Gastroesophageal sphincter (tissue), 4 donors: ENCODE measurements around the gene PLP1. TPM values are rescaled to one million over a fixed set of nuclear protein-coding genes. Genes with fewer than 3 reads are reported as not detected.

Source experiments
- ATAC-seq: fragments of 150-250 bp; one replicate; pipeline ENCODE4 v1.9.1; 2016; ENCODE audit warnings: mild to moderate bottlenecking, moderate library complexity
- H3K27ac ChIP-seq, 4 donors: fragments of 200-600 bp; sonication (generic) in 3 of 4; 1 replicate in 3 of 4; 2 replicates in 1 of 4; pipeline ENCODE4 v1.5.1; 2016 to 2019
- H3K27me3 ChIP-seq: fragments of 200-600 bp; sonication (generic); one replicate; pipeline ENCODE4 v1.5.1; 2019
- H3K36me3 ChIP-seq, 2 donors: fragments of 200-600 bp; sonication (generic); one replicate each; pipeline ENCODE4 v1.5.1; 2019; ENCODE audit warnings: control low read depth in 1 of 2
- H3K4me1 ChIP-seq, 3 donors: fragments of 200-600 bp; sonication (generic); 1 replicate in 2 of 3; 2 replicates in 1 of 3; pipeline ENCODE4 v1.5.1; 2016 to 2019; ENCODE audit warnings: control low read depth in 2 of 3
- H3K4me3 ChIP-seq, 2 donors: fragments of 200-600 bp; sonication (generic); one replicate each; pipeline ENCODE4 v1.5.1; 2019; ENCODE audit warnings: mild to moderate bottlenecking in 1 of 2, moderate library complexity in 1 of 2
- H3K9me3 ChIP-seq, 3 donors: fragments of 200-600 bp; sonication (generic); one replicate each; pipeline ENCODE4 v1.5.1; 2017 to 2019; ENCODE audit warnings: control low read depth in 2 of 3
- CTCF ChIP-seq, 4 experiments: fragments of 200-600 bp in 2 of 4; fragments of 450-650 bp in 2 of 4; sonication (generic) in 1 of 4; IDR thresholded peaks; one replicate each; pipeline ENCODE4 v1.5.1; 2017 to 2019; ENCODE audit warnings: antibody characterized with exemption in 4 of 4, mild to moderate bottlenecking in 2 of 4, moderate library complexity in 2 of 4
- EP300 ChIP-seq: sonication (generic); formaldehyde crosslinking; IDR thresholded peaks from one replicate; pipeline ENCODE4 v1.6.1; 2017; ENCODE audit warnings: antibody characterized with exemption, mild to moderate bottlenecking
- POLR2A ChIP-seq, 2 donors: fragments of 450-650 bp; IDR thresholded peaks; one replicate each; pipeline ENCODE4 v1.6.1; 2017; ENCODE audit warnings: antibody characterized with exemption in 2 of 2, mild to moderate bottlenecking in 2 of 2, moderate library complexity in 1 of 2
- POLR2AphosphoS5 ChIP-seq: sonication (generic); formaldehyde crosslinking; IDR thresholded peaks from one replicate; pipeline ENCODE4 v1.6.1; 2017; ENCODE audit warnings: antibody characterized with exemption
- WGBS, 2 donors: methylation state at CpG; one replicate each; pipeline ENCODE4 v1.1.5; 2018; ENCODE audit warnings: low coverage in 1 of 2; 5-methylcytosine and 5-hydroxymethylcytosine counted together
- total RNA-seq, 4 donors: library from RNA; depleted of rRNA; stranded (reverse); fragments of >200 nt; gene quantifications; one replicate each; pipeline ENCODE4 v1.1.0, GENCODE V29; 2016

Gene PLP1
- total RNA-seq, 4 donors from 2014 or later: 20.3 to 51.5 (median 33.0) TPM

- H3K27me3 ChIP-seq: no peaks in the 10 kb centered on the region
- WGBS, 2 donors: 50% methylated on average over 1 of the region's 1 CpG; no CpG with 5 or more reads in 1 of the 2 donors
- no peak for ATAC-seq
- H3K4me1 ChIP-seq: no peaks in the 10 kb centered on the region
- no peaks in the 10 kb centered on the region for H3K36me3 ChIP-seq
- H3K27ac ChIP-seq: no peak overlapping the region
- no peaks in the 10 kb centered on the region for H3K9me3 ChIP-seq
- no peak overlapping the region for H3K4me3 ChIP-seq
- TF ChIP-seq POLR2A (IDR thresholded peaks at IDR 0.05) (no peak), EP300 (no peak), POLR2AphosphoS5 (no peak), CTCF (IDR thresholded peaks at IDR 0.05) (no peak)
Measured at GRCh38 chrX:103741879-103742278, 34.8 kb upstream of the PLP1 start.

GRCh38 chrX:103742339-103742738 is 34.3 kb upstream of the PLP1 start:
- no peak for ATAC-seq
- H3K9me3 ChIP-seq: no peaks in the 10 kb centered on the region
- TF ChIP-seq CTCF (IDR thresholded peaks at IDR 0.05) (no peak), POLR2AphosphoS5 (no peak), POLR2A (IDR thresholded peaks at IDR 0.05) (no peak), EP300 (no peak)
- H3K27me3 ChIP-seq: no peaks in the 10 kb centered on the region
- no peak overlapping the region for H3K4me3 ChIP-seq
- no peaks in the 10 kb centered on the region for H3K4me1 ChIP-seq
- no peaks in the 10 kb centered on the region for H3K36me3 ChIP-seq
- no peak overlapping the region for H3K27ac ChIP-seq
- WGBS, 2 donors: 44 to 77% methylated on average over 4 to 6 of the region's 6 CpGs

- Histone ChIP-seq H3K4me3 (no peak overlapping the region), H3K4me1 (no peaks in the 10 kb centered on the region), H3K9me3 (no peaks in the 10 kb centered on the region), H3K36me3 (no peaks in the 10 kb centered on the region), H3K27me3 (no peaks in the 10 kb centered on the region), H3K27ac (no peak overlapping the region)
- 80% methylated on average over 1 of the region's 2 CpGs; no CpG with 5 or more reads in 1 of the 2 donors for WGBS, 2 donors
- TF ChIP-seq EP300 (no peak), CTCF (IDR thresholded peaks at IDR 0.05) (no peak), POLR2AphosphoS5 (no peak)
- no peak for ATAC-seq
Measured at GRCh38 chrX:103747163-103747562, 29.5 kb upstream of the PLP1 start.

- no peak for ATAC-seq
- no peaks in the 10 kb centered on the region for H3K27me3 ChIP-seq
- TF ChIP-seq CTCF (IDR thresholded peaks at IDR 0.05) (no peak), POLR2AphosphoS5 (no peak), POLR2A (IDR thresholded peaks at IDR 0.05) (no peak), EP300 (no peak)
- H3K4me3 ChIP-seq: no peak overlapping the region
- H3K36me3 ChIP-seq: no peaks in the 10 kb centered on the region
- no peak overlapping the region for H3K27ac ChIP-seq
- 70% methylated on average over 3 of the region's 4 CpGs; no CpG with 5 or more reads in 1 of the 2 donors for WGBS, 2 donors
- no peaks in the 10 kb centered on the region for H3K4me1 ChIP-seq
- no peaks in the 10 kb centered on the region for H3K9me3 ChIP-seq
Measured at GRCh38 chrX:103754401-103754800, 22.2 kb upstream of the PLP1 start.

GRCh38 chrX:103756736-103757135 is 19.9 kb upstream of the PLP1 start:
- WGBS, 2 donors: 75 to 92% methylated on average over 2 of the region's 3 CpGs
- no peaks in the 10 kb centered on the region for H3K27me3 ChIP-seq
- H3K27ac ChIP-seq: no peak overlapping the region
- TF ChIP-seq POLR2AphosphoS5 (no peak), POLR2A (IDR thresholded peaks at IDR 0.05) (no peak), EP300 (no peak), CTCF (IDR thresholded peaks at IDR 0.05) (no peak)
- no peaks in the 10 kb centered on the region for H3K36me3 ChIP-seq
- no peaks in the 10 kb centered on the region for H3K4me1 ChIP-seq
- no peak overlapping the region for H3K4me3 ChIP-seq
- H3K9me3 ChIP-seq: no peaks in the 10 kb centered on the region
- no peak for ATAC-seq
